ENCODE data around the gene SOX5.

GRCh38 chr12:23585156-23585781 is 364.2 kb downstream of the SOX5 start:
- TF ChIP-seq CTCF (IDR thresholded peaks at IDR 0.05) (no peak), POLR2A (IDR thresholded peaks at IDR 0.05) (no peak)
